HepG2 (cell line): Measurements from ENCODE around the gene DOCK1. TPM values are rescaled to one million over a fixed set of nuclear protein-coding genes. Genes with fewer than 3 reads are reported as not detected.

ENCODE experiments used
- ATAC-seq: fragments of 200-7000 bp; cut with Tn5 transposase; 3 replicates; pipeline ENCODE4 v1.9.1; 2020; ENCODE audit warnings: mild to moderate bottlenecking, moderate library complexity
- BruUV-seq: library from RNA; stranded (reverse); fragments of 400-500 nt; replicated peaks from 2 replicates; lab custom pipeline; 2021; lab: Mats Ljungman, UMichigan
- CTCF ChIA-PET: fragments of 300-600 bp; formaldehyde crosslinking; extraction: SDS; loops from one replicate; lab custom pipeline; 2021; ENCODE audit warnings: low total read pairs, inconsistent platforms, low intra/inter-chr PET ratio; lab: Yijun Ruan, JAX
- POLR2A ChIA-PET: fragments of 350-600 bp; sonication (Branson Sonifier 250); formaldehyde crosslinking; loops from one replicate; lab custom pipeline; 2020; ENCODE audit warnings: antibody characterized with exemption, inconsistent platforms; lab: Yijun Ruan, JAX
- DNase-seq: peaks from one replicate; pipeline ENCODE4 v3.0.0-alpha.2; 2015; ENCODE audit warnings: low spot score
- FAIRE-seq: peaks from 3 replicates; lab custom pipeline; 2011; peaks lifted over from hg19 to GRCh38; lab: Jason Lieb, UNC
- H2AFZ ChIP-seq: one replicate; pipeline ENCODE4 v1.6.1; 2011; ENCODE audit warnings: low read length, inconsistent platforms
- H3K27ac ChIP-seq: fragments of 300-600 bp; 3 replicates; pipeline ENCODE4 v1.8.0; 2011; ENCODE audit warnings: mixed run types, mild to moderate bottlenecking, mixed read lengths, low read length, inconsistent platforms; ENCODE audit not compliant: insufficient read depth; ENCODE audit errors: extremely low read length
- H3K27me3 ChIP-seq, 2 experiments: fragments of 200-600 bp in 1 of 2; 2 replicates in 1 of 2; 3 replicates in 1 of 2; pipeline versions ENCODE4 v1.6.0 to v1.8.0; 2011; ENCODE audit warnings: low read length in 2 of 2, mild to moderate bottlenecking in 2 of 2, moderate library complexity in 2 of 2, inconsistent platforms in 1 of 2; ENCODE audit not compliant: insufficient read depth in 2 of 2, control insufficient read depth in 1 of 2
- H3K36me3 ChIP-seq, 2 experiments: fragments of 200-600 bp in 1 of 2; replicated peaks in 1 of 2; 2 replicates in 1 of 2; 3 replicates in 1 of 2; pipeline versions ENCODE4 v1.5.1 to v1.8.0; 2011; ENCODE audit warnings: low read length in 2 of 2, inconsistent platforms in 1 of 2; ENCODE audit not compliant: insufficient read depth in 2 of 2, control insufficient read depth in 1 of 2
- H3K4me1 ChIP-seq: 2 replicates; pipeline ENCODE4 v1.5.1; 2012; ENCODE audit warnings: low read length, inconsistent platforms; ENCODE audit not compliant: insufficient read depth
- H3K4me2 ChIP-seq: 2 replicates; pipeline ENCODE4 v1.6.0; 2011; ENCODE audit warnings: low read depth, low read length, inconsistent platforms
- H3K4me3 ChIP-seq, 3 experiments: fragments of 200-600 bp in 1 of 3; sonication (generic), shearing (Covaris generic) in 1 of 3; replicated peaks in 1 of 3; 2 replicates each; pipeline ENCODE4 v1.5.1; 2011 to 2016; ENCODE audit warnings: low read length in 3 of 3, inconsistent platforms in 2 of 3, low read depth in 2 of 3, mild to moderate bottlenecking in 2 of 3, control low read depth in 1 of 3, mixed read lengths in 1 of 3; ENCODE audit not compliant: insufficient read depth in 1 of 3
- H3K79me2 ChIP-seq: one replicate; pipeline ENCODE4 v1.6.1; 2011; ENCODE audit warnings: low read length, inconsistent platforms; ENCODE audit not compliant: insufficient read depth
- H3K9ac ChIP-seq: 2 replicates; pipeline ENCODE4 v1.6.0; 2011; ENCODE audit warnings: mild to moderate bottlenecking, low read depth, low read length, inconsistent platforms; ENCODE audit not compliant: insufficient read depth
- H3K9me3 ChIP-seq: 2 replicates; pipeline ENCODE4 v1.5.1; 2012; ENCODE audit warnings: mild to moderate bottlenecking, low read length
- H4K20me1 ChIP-seq: 2 replicates; pipeline ENCODE4 v1.6.0; 2011; ENCODE audit warnings: inconsistent platforms, mild to moderate bottlenecking, low read length, moderate library complexity; ENCODE audit not compliant: insufficient read depth
- EZH2 ChIP-seq: conservative IDR thresholded peaks from 2 replicates; pipeline ENCODE4 v1.6.1; 2012; ENCODE audit warnings: mild to moderate bottlenecking, low read depth, low read length, moderate library complexity
- HOXD1 ChIP-seq: sonication (generic); formaldehyde crosslinking; IDR thresholded peaks from 2 replicates; pipeline ENCODE4 v1.5.0; 2020; ENCODE audit warnings: missing genetic modification reagents
- MZF1 ChIP-seq: sonication (generic); formaldehyde crosslinking; IDR thresholded peaks from 2 replicates; pipeline ENCODE4 v1.8.1; 2023; ENCODE audit warnings: mild to moderate bottlenecking, missing genetic modification reagents, borderline replicate concordance
- NR2F2 ChIP-seq: IDR thresholded peaks from 2 replicates; pipeline ENCODE4 v1.6.1; 2012; ENCODE audit warnings: low read depth, inconsistent platforms, borderline replicate concordance
- PAF1 ChIP-seq: IDR thresholded peaks from 2 replicates; pipeline ENCODE4 v1.6.1; 2016; ENCODE audit warnings: missing genetic modification reagents, missing compliant biosample characterization
- PAXIP1 ChIP-seq: sonication (generic); formaldehyde crosslinking; conservative IDR thresholded peaks from 2 replicates; pipeline ENCODE4 v1.4.0; 2020; ENCODE audit warnings: mild to moderate bottlenecking, missing genetic modification reagents, moderate library complexity
- PBX2 ChIP-seq: IDR thresholded peaks from 2 replicates; pipeline ENCODE4 v1.6.1; 2016; ENCODE audit warnings: control low read depth
- SIX4 ChIP-seq: sonication (generic); formaldehyde crosslinking; IDR thresholded peaks from 2 replicates; pipeline ENCODE4 v1.4.0; 2020; ENCODE audit warnings: missing genetic modification reagents
- TAF15 ChIP-seq: fragments of 200-400 bp; formaldehyde crosslinking; IDR thresholded peaks from one replicate; pipeline ENCODE4 v1.6.1; 2018; ENCODE audit warnings: mild to moderate bottlenecking, low read depth, low read length; ENCODE audit not compliant: poor library complexity, severe bottlenecking
- ZBTB38 ChIP-seq: sonication (generic); formaldehyde crosslinking; IDR thresholded peaks from 2 replicates; pipeline ENCODE4 v1.5.1; 2020; ENCODE audit warnings: mild to moderate bottlenecking, missing genetic modification reagents
- ZKSCAN8 ChIP-seq: IDR thresholded peaks from 2 replicates; pipeline ENCODE4 v1.6.1; 2016; ENCODE audit warnings: borderline replicate concordance, missing genetic modification reagents, missing compliant biosample characterization
- ZNF30 ChIP-seq: sonication (generic); formaldehyde crosslinking; IDR thresholded peaks from 2 replicates; pipeline ENCODE4 v1.5.0; 2020; ENCODE audit warnings: mild to moderate bottlenecking, missing genetic modification reagents
- WGBS: methylation state at CpG from one replicate; pipeline ENCODE4 v1.1.6; 2017; ENCODE audit warnings: low lambda C conversion rate; 5-methylcytosine and 5-hydroxymethylcytosine counted together
- in situ Hi-C: cut with HindIII; loops from 2 replicates; pipeline ENCODE4 v1.10.0; 2017; ENCODE audit warnings: low pct_unique_long_range_greater_than_20kb; ENCODE audit not compliant: extremely low pct_ligation_motif_present
- intact Hi-C: fragments of 100-400 bp; cut with micrococcal nuclease; formaldehyde crosslinking; loops from one replicate; pipeline ENCODE4 v1.10.0; 2022; ENCODE audit not compliant: unreplicated experiment
- polyA plus RNA-seq, 8 experiments: library from polyadenylated mRNA; depleted of rRNA in 3 of 8; stranded (reverse) in 7 of 8; unstranded in 1 of 8; fragments of >200 nt; fragmentation: Illumina TruSeq in 4 of 8; extraction: Trizol in 4 of 8; gene quantifications; 2 replicates each; pipeline versions ENCODE4 v1.2.1 to v1.2.3, GENCODE V29; 2011 to 2016; ENCODE audit warnings: low read depth in 4 of 8, missing spikeins in 1 of 8, mixed read lengths in 1 of 8; ENCODE audit not compliant: insufficient read depth in 1 of 8
- total RNA-seq, 5 experiments: library from RNA; depleted of rRNA; stranded (reverse); fragments of >200 nt; fragmentation: Illumina TruSeq; extraction: Trizol; gene quantifications; 2 replicates each; pipeline ENCODE4 v1.2.3, GENCODE V29; 2016; ENCODE audit warnings: low read depth in 1 of 5
- TF ChIP-seq, protein P1 (sequence below), 2 experiments: fragments of 450-650 bp in 1 of 2; sonication (generic) in 1 of 2; formaldehyde crosslinking; IDR thresholded peaks; 2 replicates each; pipeline versions ENCODE4 v1.5.0 to v1.8.0; 2020 to 2022; ENCODE audit warnings: mild to moderate bottlenecking in 1 of 2, missing genetic modification reagents in 1 of 2

The DOCK1 gene
- total and polyA plus RNA-seq, 2 of the 13 experiments (the other 11 are each of a cell fraction or from before 2014, with no cell fraction given), result 8.3 to 25.5 TPM

DNA sequence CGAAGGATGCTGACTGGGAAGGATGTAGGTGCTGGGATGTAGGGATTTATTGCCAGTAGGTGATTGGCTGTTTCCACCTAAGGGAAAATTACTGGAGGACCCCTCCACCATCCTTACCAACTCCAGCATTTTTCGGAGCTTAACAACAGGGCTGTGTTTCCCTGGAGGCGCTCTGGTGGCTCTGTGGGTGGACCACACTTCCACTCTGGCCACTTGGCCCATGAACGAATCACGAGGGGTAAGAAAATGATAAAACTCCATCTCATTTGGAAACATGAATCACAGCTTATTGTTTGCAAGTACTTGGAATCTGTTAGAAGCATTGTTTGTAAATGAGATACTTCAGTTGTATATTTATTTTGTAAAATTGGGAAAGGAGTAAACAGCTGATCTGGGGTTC, 3.0 kb downstream of the DOCK1 start (continued):
- TF ChIP-seq EZH2, result no peak

DNA sequence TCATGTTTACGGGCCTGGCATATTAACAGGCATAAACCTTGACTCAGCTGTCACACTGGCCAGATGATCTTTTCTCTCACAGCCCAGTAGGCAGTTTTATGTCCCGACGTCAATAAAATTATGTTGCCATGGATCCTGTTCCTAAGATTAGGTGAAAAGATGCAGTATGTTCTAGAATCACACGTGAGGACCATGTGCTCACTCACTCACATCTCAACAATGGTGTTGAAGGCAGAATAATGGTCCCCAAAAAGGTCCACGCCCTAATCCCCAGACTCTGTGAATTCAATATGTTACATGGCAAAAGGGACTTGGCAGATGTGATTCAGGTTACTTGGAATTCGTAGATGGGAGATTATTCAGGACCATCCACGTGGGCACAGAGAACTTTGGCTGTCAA, 3.5 kb downstream of the DOCK1 start:
- Histone ChIP-seq H3K9ac (no peak overlapping the region), H3K27ac (no peak overlapping the region), H2AFZ (no peak overlapping the region), H3K9me3 (no peaks in the 10 kb centered on the region), H3K4me1 (peaks cover 40% of the 10 kb centered on the region), H3K4me3 (no peak overlapping the region), H3K4me2 (no peak overlapping the region), H3K79me2 (peaks cover 64% of the 10 kb centered on the region), H3K36me3 (no peaks in the 10 kb centered on the region), H4K20me1 (peaks cover 3% of the 10 kb centered on the region; the same call in 1 of the 2 replicates), H3K27me3 (no peaks in the 10 kb centered on the region)
- 88% methylated on average over 7 of the region's 7 CpGs for WGBS
- FAIRE-seq (no peak), ATAC-seq (no peak), DNase-seq (no peak)
- CTCF ChIA-PET, result no interaction called here
- BruUV-seq, result no TSS peak
- POLR2A ChIA-PET, result no interaction called here
- in situ Hi-C loops, result no loop called here
- no peak for TF ChIP-seq HOXD1 (CRISPR knock-in tag)
- TF ChIP-seq ZKSCAN8 (CRISPR knock-in tag), result no peak
- TF ChIP-seq PAF1, result no peak
- TF ChIP-seq SIX4 (CRISPR knock-in tag), result no peak
- no peak for TF ChIP-seq ZNF30 (CRISPR knock-in tag)
- no peak for TF ChIP-seq TAF15
- TF ChIP-seq, protein P1, sequence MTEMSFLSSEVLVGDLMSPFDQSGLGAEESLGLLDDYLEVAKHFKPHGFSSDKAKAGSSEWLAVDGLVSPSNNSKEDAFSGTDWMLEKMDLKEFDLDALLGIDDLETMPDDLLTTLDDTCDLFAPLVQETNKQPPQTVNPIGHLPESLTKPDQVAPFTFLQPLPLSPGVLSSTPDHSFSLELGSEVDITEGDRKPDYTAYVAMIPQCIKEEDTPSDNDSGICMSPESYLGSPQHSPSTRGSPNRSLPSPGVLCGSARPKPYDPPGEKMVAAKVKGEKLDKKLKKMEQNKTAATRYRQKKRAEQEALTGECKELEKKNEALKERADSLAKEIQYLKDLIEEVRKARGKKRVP (CRISPR knock-in tag; IDR thresholded peaks at IDR 0.05), result no peak
- no peak for TF ChIP-seq ZBTB38 (CRISPR knock-in tag)
- TF ChIP-seq NR2F2, result no peak
- TF ChIP-seq PAXIP1 (CRISPR knock-in tag), result no peak
- TF ChIP-seq MZF1 (CRISPR knock-in tag), result no peak
- no peak for TF ChIP-seq PBX2 (CRISPR knock-in tag)
- intact Hi-C loops, result no loop called here
